KMS-11 (cell line): ENCODE results near the gene UBQLN2.

Experiments used
- H2AFZ ChIP-seq: fragments of 200-600 bp; sonication (generic); 2 replicates; pipeline ENCODE4 v1.6.1; 2016; ENCODE audit warnings: antibody characterized with exemption, mixed run types, low read depth
- H3K27ac ChIP-seq: fragments of 200-600 bp; sonication (generic); 2 replicates; pipeline ENCODE4 v1.6.1; 2016; ENCODE audit warnings: mild to moderate bottlenecking, mixed run types
- H3K27me3 ChIP-seq: fragments of 200-600 bp; sonication (generic); 2 replicates; pipeline ENCODE4 v1.6.1; 2017; ENCODE audit warnings: mild to moderate bottlenecking, low read depth, mixed run types, moderate library complexity; ENCODE audit not compliant: insufficient read depth
- H3K36me3 ChIP-seq: fragments of 200-600 bp; sonication (generic); 2 replicates; pipeline ENCODE4 v1.6.1; 2017; ENCODE audit warnings: mild to moderate bottlenecking, mixed run types; ENCODE audit not compliant: insufficient read depth
- H3K4me1 ChIP-seq: fragments of 200-600 bp; sonication (generic); 2 replicates; pipeline ENCODE4 v1.6.1; 2016; ENCODE audit warnings: mild to moderate bottlenecking, low read depth, mixed run types; ENCODE audit not compliant: poor library complexity, severe bottlenecking
- H3K4me2 ChIP-seq: fragments of 200-600 bp; sonication (generic); 2 replicates; pipeline ENCODE4 v1.7.0; 2016; ENCODE audit warnings: mild to moderate bottlenecking, mixed run types
- H3K4me3 ChIP-seq: fragments of 200-600 bp; sonication (generic); IDR thresholded peaks from 2 replicates; pipeline ENCODE4 v1.6.1; 2017; ENCODE audit warnings: low read depth, low read length, mixed read lengths; ENCODE audit not compliant: insufficient read depth
- H3K79me2 ChIP-seq: fragments of 200-600 bp; sonication (generic); 2 replicates; pipeline ENCODE4 v1.6.1; 2016; ENCODE audit warnings: low read depth, mixed run types; ENCODE audit not compliant: insufficient read depth
- H3K9ac ChIP-seq: fragments of 200-600 bp; sonication (generic); 2 replicates; pipeline ENCODE4 v1.6.1; 2016; ENCODE audit warnings: mild to moderate bottlenecking, mixed run types
- H4K20me1 ChIP-seq: fragments of 200-600 bp; sonication (generic); 2 replicates; pipeline ENCODE4 v1.6.1; 2016; ENCODE audit warnings: mild to moderate bottlenecking, mixed run types; ENCODE audit not compliant: insufficient read depth
- TF ChIP-seq, protein P1 (sequence below): fragments of 200-600 bp; sonication (generic); conservative IDR thresholded peaks from 2 replicates; pipeline ENCODE4 v1.6.1; 2017; ENCODE audit warnings: low read depth, mild to moderate bottlenecking, antibody characterized with exemption, low read length, moderate library complexity, mixed read lengths

UBQLN2 gene

DNA sequence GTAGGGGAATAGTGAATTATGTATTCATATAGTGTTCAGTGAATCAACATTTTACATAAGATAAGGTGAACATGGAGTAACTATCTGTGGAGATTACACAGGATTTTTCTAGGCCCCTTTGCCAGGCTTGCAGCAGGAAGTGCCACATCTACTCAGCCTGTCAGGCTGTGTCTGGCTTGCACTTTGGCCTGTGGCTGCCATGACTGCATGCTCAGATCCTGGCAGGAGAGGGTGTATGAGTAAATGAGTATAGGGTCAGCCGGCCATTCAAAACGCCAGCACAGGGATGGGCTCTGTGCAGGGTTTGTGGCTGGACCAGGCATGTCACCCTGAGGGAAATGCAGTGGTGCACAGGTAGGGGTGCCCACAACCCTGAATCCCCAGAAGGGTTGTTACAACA lies 51.9 kb downstream of the UBQLN2 start:
- Histone ChIP-seq H3K9ac (no peak overlapping the region), H4K20me1 (no peaks in the 10 kb centered on the region), H3K27ac (no peak overlapping the region), H2AFZ (no peak overlapping the region), H3K4me1 (no peaks in the 10 kb centered on the region), H3K27me3 (no peaks in the 10 kb centered on the region), H3K4me3 (no peak overlapping the region), H3K79me2 (no peaks in the 10 kb centered on the region), H3K36me3 (no peaks in the 10 kb centered on the region), H3K4me2 (no peak overlapping the region)
- TF ChIP-seq, protein P1, sequence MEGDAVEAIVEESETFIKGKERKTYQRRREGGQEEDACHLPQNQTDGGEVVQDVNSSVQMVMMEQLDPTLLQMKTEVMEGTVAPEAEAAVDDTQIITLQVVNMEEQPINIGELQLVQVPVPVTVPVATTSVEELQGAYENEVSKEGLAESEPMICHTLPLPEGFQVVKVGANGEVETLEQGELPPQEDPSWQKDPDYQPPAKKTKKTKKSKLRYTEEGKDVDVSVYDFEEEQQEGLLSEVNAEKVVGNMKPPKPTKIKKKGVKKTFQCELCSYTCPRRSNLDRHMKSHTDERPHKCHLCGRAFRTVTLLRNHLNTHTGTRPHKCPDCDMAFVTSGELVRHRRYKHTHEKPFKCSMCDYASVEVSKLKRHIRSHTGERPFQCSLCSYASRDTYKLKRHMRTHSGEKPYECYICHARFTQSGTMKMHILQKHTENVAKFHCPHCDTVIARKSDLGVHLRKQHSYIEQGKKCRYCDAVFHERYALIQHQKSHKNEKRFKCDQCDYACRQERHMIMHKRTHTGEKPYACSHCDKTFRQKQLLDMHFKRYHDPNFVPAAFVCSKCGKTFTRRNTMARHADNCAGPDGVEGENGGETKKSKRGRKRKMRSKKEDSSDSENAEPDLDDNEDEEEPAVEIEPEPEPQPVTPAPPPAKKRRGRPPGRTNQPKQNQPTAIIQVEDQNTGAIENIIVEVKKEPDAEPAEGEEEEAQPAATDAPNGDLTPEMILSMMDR: no peak
